ENCODE data around the gene GPC6.

- no peak for TF ChIP-seq CTCF (IDR thresholded peaks at IDR 0.05)
- TF ChIP-seq POLR2AphosphoS5 (IDR thresholded peaks at IDR 0.05): peak; percentile 64
Measured at GRCh38 chr13:93736909-93737308, 510.3 kb downstream of the GPC6 start.
